Measurements from ENCODE around the gene HHAT.

- no peak for TF ChIP-seq YY1 (IDR thresholded peaks at IDR 0.05; ENCODE audit: insufficient read depth, insufficient read length)
- TF ChIP-seq SUZ12 (IDR thresholded peaks at IDR 0.05; ENCODE audit: extremely low read depth, insufficient read depth, insufficient read length), result no peak
- TF ChIP-seq ZNF274 (IDR thresholded peaks at IDR 0.05; ENCODE audit: low read depth, low read length), result no peak
These were observed 83.5 kb downstream of the HHAT start for GRCh38 chr1:210412240-210412639.
